GM18858 (cell line): ENCODE data around the gene NDST1.

ENCODE experiments used
- ATAC-seq: cut with Tn5 transposase; IDR thresholded peaks from one replicate; pipeline ENCODE4 v1.9.1; 2021; ENCODE audit not compliant: unreplicated experiment

Gene NDST1

DNA sequence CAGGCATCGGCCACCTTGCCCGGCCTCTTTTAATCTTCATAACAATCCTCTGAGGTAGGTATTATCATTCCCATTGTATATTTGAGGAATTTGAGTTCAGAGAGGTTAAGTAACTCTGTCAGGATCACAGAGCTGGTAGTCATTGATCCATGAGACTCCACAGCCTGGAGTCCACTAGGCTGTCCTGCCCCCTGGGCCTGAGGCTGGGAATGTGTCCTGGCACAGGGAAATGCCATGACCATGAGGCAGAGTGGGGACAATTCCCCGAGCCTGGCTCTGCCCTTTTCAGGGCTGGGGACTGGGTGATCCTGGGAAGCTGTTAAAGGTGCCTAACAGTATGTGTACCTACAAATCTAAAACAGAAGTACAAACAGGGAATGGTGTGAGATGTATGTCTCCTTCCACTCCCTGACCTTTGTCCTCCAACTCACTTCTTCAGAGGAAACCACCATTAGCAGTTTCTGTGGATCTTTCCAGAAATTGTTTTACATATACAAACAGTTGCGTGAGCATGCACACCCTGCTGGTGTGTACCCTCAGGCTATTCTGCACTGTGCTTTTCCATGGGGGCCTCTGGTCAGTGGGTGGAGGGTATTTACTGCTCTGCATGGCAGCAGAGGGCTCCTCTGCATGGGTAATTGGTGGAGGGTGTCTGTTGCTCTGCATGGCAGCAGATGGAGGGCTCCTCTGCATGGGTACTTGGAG, 53.8 kb downstream of the NDST1 start:
- no peak for ATAC-seq

GRCh38 chr5:150562832-150563231, 54.9 kb downstream of the NDST1 start:
- no peak for ATAC-seq

GRCh38 chr5:150565868-150566267, 57.9 kb downstream of the NDST1 start:
- no peak for ATAC-seq

DNA sequence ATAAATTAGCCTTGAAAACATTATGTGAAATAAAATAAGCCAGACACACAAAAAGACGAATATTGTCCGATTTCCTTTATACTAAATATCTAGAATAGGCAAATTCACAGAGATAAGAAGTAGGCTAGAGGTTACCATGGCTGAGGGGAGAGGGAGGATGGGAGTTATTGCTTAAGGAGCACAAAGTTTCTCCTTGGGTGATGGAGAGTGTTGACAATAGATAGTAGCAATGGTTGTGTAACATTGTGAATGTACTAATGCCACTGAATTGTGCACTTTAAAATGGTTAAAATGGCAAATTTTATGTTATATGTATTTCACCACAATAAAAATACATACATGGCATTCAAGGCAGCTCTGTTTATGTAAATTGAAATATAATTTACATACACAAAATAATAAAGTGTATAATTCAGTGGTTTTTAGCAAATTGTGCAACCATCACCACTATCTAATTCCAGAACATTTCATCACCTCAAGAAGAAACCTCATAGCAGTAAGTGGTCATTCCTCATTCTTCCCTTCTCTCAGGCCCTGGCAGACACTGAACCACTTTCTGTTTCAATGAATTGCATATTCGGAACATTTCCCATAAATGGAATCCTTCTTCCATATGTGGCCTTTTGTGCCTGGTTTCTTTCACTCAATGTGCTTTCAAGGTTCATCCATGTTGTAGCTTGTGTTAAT, 59.2 kb downstream of the NDST1 start:
- ATAC-seq = no peak

- no peak for ATAC-seq
These were observed 60.7 kb downstream of the NDST1 start for GRCh38 chr5:150568663-150569062.

DNA sequence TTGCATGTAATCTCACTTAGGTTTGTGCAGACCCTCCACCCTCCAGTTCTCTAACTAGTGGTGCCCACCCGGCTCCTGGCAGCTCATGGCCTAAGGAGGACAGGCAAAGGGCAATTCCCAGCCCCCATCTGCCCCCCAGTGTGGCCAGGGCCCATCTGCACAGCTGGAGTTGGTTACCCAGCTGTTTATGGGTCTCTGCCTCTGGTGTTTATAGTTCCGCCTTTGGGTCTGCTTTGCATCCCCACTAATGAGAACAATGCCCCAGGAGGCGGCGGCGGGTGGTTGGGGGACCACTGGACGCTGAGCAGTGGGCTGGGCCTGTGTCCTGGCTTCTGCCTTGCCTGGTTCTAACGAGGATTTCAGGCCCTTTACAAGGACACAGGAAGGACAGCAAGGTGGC, 62.4 kb downstream of the NDST1 start:
- no peak for ATAC-seq

DNA sequence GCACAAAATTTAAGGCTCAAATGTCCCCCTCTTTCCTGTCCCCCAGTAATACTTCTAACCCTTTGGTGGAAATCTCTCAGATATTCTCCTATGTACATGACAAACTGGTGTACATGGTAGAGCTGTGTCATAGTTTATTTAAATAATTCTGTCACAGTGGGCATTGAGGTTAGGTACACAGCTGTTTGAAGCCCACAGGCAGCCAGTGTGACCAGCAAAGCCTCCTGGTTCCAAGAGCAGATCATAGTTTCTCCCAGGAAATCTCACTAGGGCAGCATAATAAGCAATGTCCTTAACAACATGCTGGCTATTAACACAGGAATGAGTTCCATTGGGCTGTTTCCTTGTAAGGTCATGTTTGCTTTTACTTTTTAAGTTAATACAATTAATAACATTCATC, 63.9 kb downstream of the NDST1 start:
- ATAC-seq = no peak

DNA sequence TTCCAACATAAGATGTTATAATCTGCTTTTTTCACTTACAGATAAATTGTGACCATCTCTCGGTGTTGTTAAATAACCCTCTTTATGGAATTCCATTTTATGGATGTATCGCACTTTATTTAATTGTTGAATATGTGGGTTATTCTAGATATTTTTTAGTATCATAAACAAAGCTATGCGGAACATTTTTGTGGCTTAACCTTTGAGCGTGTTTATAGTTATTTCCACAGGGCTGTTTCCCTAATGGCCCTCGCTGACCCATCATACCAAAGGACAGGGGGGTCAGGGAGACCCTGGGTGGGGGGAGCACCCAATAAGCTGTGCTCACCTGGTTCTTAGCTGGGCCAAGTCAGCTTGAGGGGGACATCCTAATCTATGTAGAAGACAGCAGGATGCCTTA, 65.3 kb downstream of the NDST1 start:
- ATAC-seq = no peak

GRCh38 chr5:150573867-150574817, 66.2 kb downstream of the NDST1 start:
- ATAC-seq = no peak

DNA sequence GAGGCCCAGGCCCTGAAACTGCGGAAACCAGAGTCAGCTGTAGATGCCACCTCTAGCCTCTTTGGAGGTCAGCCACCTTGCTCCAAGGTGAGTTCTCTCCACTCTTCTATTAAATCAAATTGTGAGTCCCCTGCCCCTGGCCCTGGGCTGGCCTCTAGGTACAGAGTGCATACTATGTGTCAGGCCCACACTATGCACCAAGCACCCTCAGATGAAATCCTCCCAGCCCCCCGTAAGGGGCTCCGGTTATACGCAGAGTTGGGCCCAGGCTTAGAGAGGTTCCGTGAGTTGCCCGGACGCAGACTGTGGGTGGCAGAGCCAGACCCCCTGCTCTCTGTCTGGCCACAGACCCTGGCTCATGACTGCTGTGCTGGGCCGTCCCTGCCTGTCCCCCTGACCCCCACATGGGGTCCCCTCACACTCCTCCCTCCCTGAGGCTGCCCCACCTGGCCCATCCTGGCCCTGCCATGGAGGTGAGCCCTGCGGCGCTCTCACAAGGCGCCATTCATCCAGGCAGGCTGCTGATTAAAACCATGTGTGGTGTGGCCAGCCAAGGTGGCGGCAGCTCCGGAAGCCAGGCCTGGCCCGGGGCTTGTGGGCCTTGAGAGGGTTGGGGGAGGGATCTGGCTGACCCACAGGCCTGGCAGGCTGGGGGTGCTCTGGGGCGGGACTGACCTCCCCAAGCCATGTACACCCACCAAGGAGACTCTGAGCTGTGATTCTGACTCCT, 67.1 kb downstream of the NDST1 start:
- no peak for ATAC-seq

GRCh38 chr5:150575745-150576448, 68.0 kb downstream of the NDST1 start:
- ATAC-seq = no peak

DNA sequence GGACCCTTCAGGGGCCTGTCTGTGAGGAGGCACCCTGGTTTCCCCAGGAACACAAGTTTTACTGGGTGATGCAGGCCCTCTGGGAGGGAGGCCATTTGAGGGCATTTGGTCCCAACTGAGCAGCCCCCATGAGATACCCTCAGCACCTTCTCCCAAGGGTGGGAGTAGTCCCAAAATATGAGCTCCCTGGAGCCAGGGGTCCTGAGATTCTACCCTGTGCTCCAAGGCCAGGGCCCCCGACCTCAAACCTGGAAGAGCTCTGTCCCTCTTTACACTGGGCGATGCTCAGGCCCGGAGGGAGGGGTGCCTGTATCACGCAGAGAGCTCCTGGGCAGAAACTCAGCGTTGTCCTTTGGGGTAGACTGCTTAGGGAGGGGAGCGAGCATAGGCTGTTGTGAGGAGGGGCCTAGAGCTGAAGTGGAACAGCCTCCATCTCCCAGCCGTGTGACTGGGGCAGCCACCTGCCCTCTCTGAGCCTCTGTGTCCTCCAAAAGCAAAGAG, 68.6 kb downstream of the NDST1 start:
- ATAC-seq = no peak

DNA sequence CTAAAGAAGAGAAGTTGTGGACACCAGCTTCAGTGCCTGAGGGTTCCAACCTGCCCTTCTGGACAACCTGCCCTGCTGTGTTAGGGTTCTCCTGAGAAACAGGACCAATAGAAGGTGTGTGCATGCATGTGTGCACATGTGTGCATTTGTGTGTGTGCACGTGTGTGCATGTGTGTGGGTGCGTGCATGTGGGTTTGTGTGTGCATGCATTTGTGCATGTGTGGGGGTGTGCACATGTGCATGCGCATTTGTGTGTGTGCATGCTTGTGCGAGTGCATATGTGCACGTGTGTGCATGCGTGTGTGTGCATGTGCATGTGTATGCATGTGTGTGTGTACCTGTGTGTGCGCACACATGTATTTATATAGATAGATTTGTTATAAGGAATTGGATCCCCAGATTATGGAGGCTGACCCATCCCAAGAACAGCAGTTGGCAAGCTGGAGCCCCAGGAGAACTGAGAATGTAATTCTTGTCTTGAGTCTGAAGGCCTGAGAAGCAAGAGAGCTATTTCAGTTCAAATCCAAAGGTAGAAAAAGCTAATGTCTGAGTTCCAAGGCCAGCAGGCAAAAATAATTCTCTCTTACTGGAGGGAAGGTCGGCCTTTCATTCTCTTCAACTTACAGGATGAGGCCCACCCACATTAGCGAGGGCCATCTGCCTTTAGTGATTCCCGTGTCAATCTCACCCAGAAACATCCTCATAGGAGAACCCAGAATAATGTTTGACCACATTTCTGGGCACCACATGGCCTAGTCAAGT, 69.6 kb downstream of the NDST1 start:
- ATAC-seq = no peak

GRCh38 chr5:150578781-150579461, 71.0 kb downstream of the NDST1 start:
- ATAC-seq = no peak

- no peak for ATAC-seq
These were observed 71.8 kb downstream of the NDST1 start for GRCh38 chr5:150579462-150580400.

DNA sequence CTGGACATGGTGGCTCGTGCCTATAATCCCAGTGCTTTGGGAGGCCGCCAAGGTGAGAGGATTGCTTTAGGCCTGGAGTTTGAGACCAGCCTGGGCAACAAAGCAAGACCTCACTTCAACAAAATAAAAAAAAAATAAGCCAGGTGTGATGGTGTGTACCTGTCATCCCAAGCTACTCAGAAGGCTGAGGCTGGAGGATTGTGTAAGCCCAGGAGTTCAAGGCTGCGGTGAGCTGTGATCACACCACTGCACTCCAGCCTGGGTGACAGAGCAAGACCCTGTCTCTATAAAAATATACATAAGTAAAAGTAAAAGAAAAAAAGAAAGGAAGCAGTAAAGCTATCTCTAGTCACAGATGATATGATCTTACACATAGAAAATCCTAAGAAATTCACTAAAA, 73.0 kb downstream of the NDST1 start:
- no peak for ATAC-seq

DNA sequence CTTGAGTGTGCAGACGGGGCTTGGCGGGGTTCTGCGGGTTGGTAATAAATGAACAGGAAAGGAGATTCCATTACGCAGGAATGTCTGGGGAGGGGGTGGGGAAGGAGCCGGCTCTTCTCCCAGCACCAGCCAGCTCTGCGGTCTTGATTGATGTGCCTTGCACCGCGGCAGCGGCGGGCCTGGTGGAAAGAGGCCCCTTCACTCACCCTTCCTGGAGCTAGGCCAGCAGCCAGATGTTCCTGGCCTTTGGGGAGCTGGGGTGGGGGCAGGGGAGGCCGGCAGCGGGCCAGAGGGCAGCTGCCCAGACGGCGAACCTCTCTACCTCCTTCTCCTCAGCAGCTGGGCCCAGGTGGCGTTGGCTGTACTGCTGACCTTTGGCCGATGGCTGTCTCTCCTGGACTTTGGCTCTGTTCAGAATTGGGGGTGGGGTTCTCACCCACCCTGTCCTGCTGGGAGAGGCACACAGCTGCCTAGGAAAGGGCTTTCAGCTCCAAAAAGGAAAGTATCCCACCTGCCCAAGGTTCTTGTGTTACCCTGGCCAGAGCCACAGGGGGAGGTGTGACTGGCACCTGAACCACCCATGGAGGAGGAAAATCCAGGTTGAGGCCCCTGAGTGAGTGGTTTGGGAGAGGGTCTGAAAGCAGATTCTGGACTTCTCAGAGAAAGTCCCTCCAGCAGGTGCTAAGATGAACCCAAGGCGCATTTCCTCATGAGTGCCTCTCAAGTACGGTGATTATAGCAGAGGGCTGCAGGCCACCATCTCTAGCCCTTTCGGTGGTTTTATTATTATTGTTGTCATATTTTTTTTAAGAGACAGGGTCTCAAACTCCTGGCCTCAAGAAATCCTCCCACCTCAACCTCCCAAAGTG, 74.5 kb downstream of the NDST1 start:
- no peak for ATAC-seq
